WTC11 (cell line): ENCODE data around the gene FGF18. TPM values are rescaled to one million over a fixed set of nuclear protein-coding genes. Genes with fewer than 3 reads are reported as not detected.

Experiments
- ATAC-seq: fragments of 200-7000 bp; cut with Tn5 transposase; 2 replicates; pipeline ENCODE4 v1.10.0; 2021; ENCODE audit warnings: mild to moderate bottlenecking, moderate library complexity
- CTCF ChIA-PET: fragments of 300-600 bp; sonication (Branson Sonifier 250); formaldehyde crosslinking; loops from one replicate; lab custom pipeline; 2021; ENCODE audit warnings: antibody characterized with exemption; lab: Charles Lee
- POLR2A ChIA-PET: fragments of 350-600 bp; sonication (Branson Sonifier 250); formaldehyde crosslinking; loops from one replicate; lab custom pipeline; 2021; ENCODE audit warnings: antibody characterized with exemption; lab: Charles Lee
- DNase-seq: peaks from one replicate; pipeline ENCODE4 v3.0.0; 2021; ENCODE audit warnings: low spot score
- H3K27ac Mint-ChIP-seq: 2 replicates; pipeline ENCODE4 v1.8.0; 2021; ENCODE audit warnings: mixed read lengths
- H3K27me3 Mint-ChIP-seq: 2 replicates; pipeline ENCODE4 v1.8.0; 2021; ENCODE audit warnings: low read depth, mild to moderate bottlenecking, moderate library complexity, mixed read lengths
- H3K36me3 Mint-ChIP-seq: 2 replicates; pipeline ENCODE4 v1.8.0; 2021; ENCODE audit warnings: mixed read lengths
- H3K4me1 Mint-ChIP-seq: 2 replicates; pipeline ENCODE4 v1.8.0; 2022; ENCODE audit warnings: mixed read lengths
- H3K4me3 Mint-ChIP-seq: 2 replicates; pipeline ENCODE4 v1.8.0; 2021; ENCODE audit warnings: mild to moderate bottlenecking, moderate library complexity, mixed read lengths
- H3K9me3 Mint-ChIP-seq: 2 replicates; pipeline ENCODE4 v1.8.0; 2021; ENCODE audit warnings: mixed read lengths
- AR ChIP-seq: fragments of 250-450 bp; sonication (Bioruptor Pico); IDR thresholded peaks from 2 replicates; pipeline ENCODE4 v1.9.0; 2021; ENCODE audit warnings: mild to moderate bottlenecking
- ARID4B ChIP-seq: sonication (generic); formaldehyde crosslinking; IDR thresholded peaks from 2 replicates; pipeline ENCODE4 v1.8.0; 2023; ENCODE audit warnings: missing genetic modification reagents, mild to moderate bottlenecking, borderline replicate concordance
- ERG ChIP-seq: fragments of 250-450 bp; sonication (Bioruptor Pico); IDR thresholded peaks from 2 replicates; pipeline ENCODE4 v1.8.0; 2021; ENCODE audit warnings: mild to moderate bottlenecking
- ESRRA ChIP-seq: sonication (generic); formaldehyde crosslinking; IDR thresholded peaks from 2 replicates; pipeline ENCODE4 v1.8.1; 2022; ENCODE audit warnings: mild to moderate bottlenecking, missing genetic modification reagents, borderline replicate concordance
- IRF2 ChIP-seq: sonication (generic); formaldehyde crosslinking; IDR thresholded peaks from 2 replicates; pipeline ENCODE4 v1.8.0; 2022; ENCODE audit warnings: low read depth, missing genetic modification reagents, borderline replicate concordance
- JAZF1 ChIP-seq: fragments of 250-450 bp; sonication (Bioruptor Pico); IDR thresholded peaks from 2 replicates; pipeline ENCODE4 v1.9.0; 2021; ENCODE audit warnings: moderate library complexity, mild to moderate bottlenecking, inconsistent platforms
- NFYB ChIP-seq: sonication (generic); formaldehyde crosslinking; conservative IDR thresholded peaks from 2 replicates; pipeline ENCODE4 v1.8.0; 2022; ENCODE audit warnings: low read depth, missing genetic modification reagents
- NR1H2 ChIP-seq: sonication (generic); formaldehyde crosslinking; IDR thresholded peaks from 2 replicates; pipeline ENCODE4 v1.9.0; 2021; ENCODE audit warnings: mild to moderate bottlenecking, moderate library complexity, missing genetic modification reagents
- NR3C1 ChIP-seq: sonication (generic); formaldehyde crosslinking; conservative IDR thresholded peaks from 2 replicates; pipeline ENCODE4 v1.8.1; 2023; ENCODE audit warnings: low read depth, mild to moderate bottlenecking, missing genetic modification reagents
- PRDM15 ChIP-seq: sonication (generic); formaldehyde crosslinking; IDR thresholded peaks from 2 replicates; pipeline ENCODE4 v1.8.0; 2022; ENCODE audit warnings: missing genetic modification reagents
- SMAD4 ChIP-seq: sonication (generic); formaldehyde crosslinking; IDR thresholded peaks from 2 replicates; pipeline ENCODE4 v1.8.0; 2022; ENCODE audit warnings: mild to moderate bottlenecking, missing genetic modification reagents
- TP53 ChIP-seq: sonication (generic); formaldehyde crosslinking; IDR thresholded peaks from 2 replicates; pipeline ENCODE4 v1.8.1; 2023; ENCODE audit warnings: mild to moderate bottlenecking, missing genetic modification reagents
- ZBTB21 ChIP-seq: sonication (generic); formaldehyde crosslinking; IDR thresholded peaks from 2 replicates; pipeline ENCODE4 v1.8.1; 2023; ENCODE audit warnings: mild to moderate bottlenecking, missing genetic modification reagents, borderline replicate concordance
- ZNF219 ChIP-seq: sonication (generic); formaldehyde crosslinking; IDR thresholded peaks from 2 replicates; pipeline ENCODE4 v1.8.0; 2023; ENCODE audit warnings: missing genetic modification reagents, mild to moderate bottlenecking, borderline replicate concordance
- total RNA-seq: library from RNA; stranded (reverse); gene quantifications from 3 replicates; pipeline ENCODE4 v1.2.3, GENCODE V29; 2021

The FGF18 gene
- total RNA-seq, 1 experiment from 2014 or later, result 0.72 TPM

GRCh38 chr5:171424726-171425125, 5.3 kb downstream of the FGF18 start (continued):
- TF ChIP-seq ARID4B (CRISPR knock-in tag) (no peak), SMAD4 (CRISPR knock-in tag) (no peak), ZNF219 (CRISPR knock-in tag) (no peak), PRDM15 (CRISPR knock-in tag) (no peak), NR3C1 (CRISPR knock-in tag) (no peak), ERG (no peak), NFYB (no peak), ESRRA (CRISPR knock-in tag) (no peak)

- no peaks in the 10 kb centered on the region for H3K36me3 Mint-ChIP-seq
- H3K27ac Mint-ChIP-seq, result no peak overlapping the region
- TF ChIP-seq NR1H2 (CRISPR knock-in tag) (no peak), ZBTB21 (CRISPR knock-in tag) (no peak), TP53 (no peak), AR (CRISPR knock-in tag) (no peak), IRF2 (CRISPR knock-in tag) (no peak), JAZF1 (CRISPR knock-in tag) (no peak)
- TF ChIP-seq, all 79 proteins: peak for 0
- Mint-ChIP-seq H3K4me3 (no peak overlapping the region), H3K27me3 (peaks cover 25% of the 10 kb centered on the region), H3K9me3 (no peaks in the 10 kb centered on the region), H3K4me1 (peaks cover 28% of the 10 kb centered on the region)
- CTCF ChIA-PET, result interaction anchor here (0.7 to 1.5 kb wide), 2 partner anchors 28 to 444 kb away, joined by 3 read pairs; no protein-coding TSS in a partner anchor
- DNase-seq, result no peak
- no peak for ATAC-seq
- POLR2A ChIA-PET, result no interaction called here
Observed at GRCh38 chr5:171425596-171426244, 6.3 kb downstream of the FGF18 start.
